GM19239 (cell line): ENCODE results near the gene GRAMD2B.
A peak's percentile ranks its signal among the peaks of the same experiment; 100 is the strongest.
"Not testable (repeated sequence)": the region's sequence is repeated elsewhere in the genome, so short reads cannot be mapped to it uniquely, and the experiment has no call there.

Source experiments
- DNase-seq: peaks from one replicate; pipeline ENCODE4 v3.0.0; 2011; ENCODE audit warnings: low spot score; ENCODE audit not compliant: insufficient read length
- FAIRE-seq: peaks from 2 replicates; lab custom pipeline; 2011; peaks lifted over from hg19 to GRCh38; lab: Jason Lieb, UNC

GRAMD2B gene

DNA sequence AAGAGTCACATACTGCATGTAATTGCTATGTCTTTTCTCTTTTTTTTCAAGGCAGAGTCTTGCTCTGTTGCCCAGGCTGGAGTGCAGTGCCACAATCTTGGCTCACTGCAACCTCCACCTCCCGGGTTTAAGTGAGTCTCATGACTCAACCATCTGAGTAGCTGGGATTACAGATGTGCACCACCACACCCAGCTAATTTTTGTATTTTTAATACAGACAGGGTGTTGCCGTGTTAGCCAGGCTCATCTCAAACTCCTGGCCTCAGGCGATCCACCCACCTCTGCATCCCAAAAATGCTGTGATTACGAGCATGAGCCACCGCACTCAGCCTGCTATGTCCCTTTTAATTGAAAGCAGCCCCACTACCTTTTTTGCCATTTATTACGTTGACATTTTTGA lies 47.3 kb downstream of the GRAMD2B start:
- not testable (repeated sequence) for FAIRE-seq, DNase-seq

DNA sequence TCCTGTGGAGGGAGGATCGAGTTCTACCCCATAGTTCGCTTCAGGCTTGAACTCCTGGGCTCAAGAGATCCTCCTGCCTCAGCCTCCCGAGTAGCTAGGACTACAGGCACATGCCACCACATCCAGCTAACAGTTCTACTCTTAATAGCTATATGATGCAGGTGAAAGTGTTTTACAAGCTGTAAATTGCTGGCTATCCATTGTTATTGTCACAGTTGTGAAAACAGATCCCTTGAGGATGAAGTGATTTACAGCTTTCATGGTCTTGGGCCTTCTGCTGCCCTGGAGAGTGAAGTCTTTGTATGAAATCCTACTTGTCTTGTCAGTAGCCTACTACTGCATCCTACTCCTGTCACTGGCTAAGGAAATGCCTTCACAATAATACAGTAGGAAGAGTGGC lies 48.0 kb downstream of the GRAMD2B start:
- no peak for FAIRE-seq
- DNase-seq = no peak

DNA sequence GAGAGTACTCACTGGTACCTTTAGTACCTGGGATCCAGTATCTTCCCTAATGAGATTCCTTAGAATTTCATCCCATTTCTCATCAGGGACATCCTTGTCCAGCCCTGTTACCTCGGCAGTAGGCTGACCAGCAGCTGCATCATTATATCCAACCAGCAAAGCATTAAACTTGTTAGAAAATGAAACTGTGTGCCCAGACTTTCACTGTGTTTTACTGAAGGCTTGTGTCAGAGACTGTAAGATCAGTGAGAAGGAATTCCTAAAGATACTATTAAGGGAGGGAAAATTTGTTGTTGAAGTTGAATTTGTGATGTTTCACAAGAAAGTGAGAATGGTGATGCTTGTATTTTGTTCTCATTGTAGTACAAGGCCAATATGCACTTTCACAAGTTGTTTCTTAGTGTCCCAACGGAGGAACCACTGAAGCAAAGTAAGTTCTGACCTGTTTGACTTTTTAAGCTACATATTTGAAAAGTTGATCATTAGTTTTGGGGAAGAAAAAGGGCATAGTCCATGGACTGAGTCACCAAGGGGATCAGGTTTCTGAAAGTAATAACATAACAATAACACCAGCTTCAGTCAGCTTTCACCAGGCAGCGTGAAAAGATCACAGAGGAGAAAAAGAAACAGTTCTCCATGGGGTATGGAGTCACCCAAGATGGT lies 48.8 kb downstream of the GRAMD2B start:
- FAIRE-seq (no peak), DNase-seq (no peak)

DNA sequence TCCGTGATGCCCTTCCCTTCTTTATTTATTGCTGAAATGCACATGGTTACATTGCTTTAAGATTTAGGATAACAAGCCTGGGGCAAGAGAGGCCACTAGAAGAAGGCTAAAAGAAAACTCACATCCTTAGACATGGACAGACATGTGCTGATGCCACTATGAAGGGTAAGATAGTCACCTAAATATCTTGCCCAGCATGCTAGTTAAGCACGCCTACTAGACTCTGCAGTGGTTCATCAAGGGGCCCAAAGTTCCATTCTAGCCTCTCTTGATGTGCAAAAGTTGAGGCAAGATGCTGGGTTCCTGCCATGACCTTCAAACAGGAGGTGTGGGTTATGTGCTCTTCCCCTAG lies 49.3 kb downstream of the GRAMD2B start:
- no peak for DNase-seq
- no peak for FAIRE-seq

DNA sequence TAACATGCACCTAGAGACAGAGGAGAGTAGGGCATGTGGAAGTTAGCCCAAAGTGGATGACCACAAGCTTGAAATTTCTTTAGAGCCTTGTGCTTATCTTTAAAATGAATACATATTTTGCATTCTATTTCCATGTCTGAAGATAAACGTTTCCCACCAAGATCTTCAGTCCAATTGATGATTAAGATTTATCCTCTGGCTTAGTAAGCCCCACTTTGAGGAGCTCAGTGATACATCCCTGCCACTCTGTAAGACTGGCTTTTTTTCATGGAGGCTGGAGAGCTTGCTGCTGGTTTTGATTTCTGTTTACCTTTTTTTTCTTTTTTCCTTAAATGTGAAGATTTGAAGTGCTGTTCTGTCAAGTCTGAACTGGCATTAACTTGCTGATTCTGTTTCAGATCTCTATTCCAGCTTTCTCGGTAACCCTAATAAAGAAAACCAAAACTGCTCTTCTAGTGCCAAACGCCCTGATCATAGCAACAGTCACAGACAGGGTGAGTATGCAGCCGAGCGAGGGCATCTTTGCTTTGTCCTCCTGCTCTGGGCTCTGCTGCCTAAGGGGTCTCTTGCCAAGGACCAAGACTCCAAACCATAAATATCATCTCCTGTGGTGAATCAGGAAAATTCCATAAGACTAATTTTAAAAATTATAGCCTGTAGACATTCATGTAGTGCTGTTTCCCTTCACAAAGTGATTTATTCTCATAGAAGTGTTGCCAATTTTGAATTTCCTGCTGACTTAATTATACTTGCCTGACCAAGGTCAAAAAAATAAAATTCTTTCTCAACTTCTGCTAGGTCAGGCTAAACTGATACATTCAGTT lies 54.3 kb downstream of the GRAMD2B start:
- FAIRE-seq (no peak), DNase-seq (no peak)

DNA sequence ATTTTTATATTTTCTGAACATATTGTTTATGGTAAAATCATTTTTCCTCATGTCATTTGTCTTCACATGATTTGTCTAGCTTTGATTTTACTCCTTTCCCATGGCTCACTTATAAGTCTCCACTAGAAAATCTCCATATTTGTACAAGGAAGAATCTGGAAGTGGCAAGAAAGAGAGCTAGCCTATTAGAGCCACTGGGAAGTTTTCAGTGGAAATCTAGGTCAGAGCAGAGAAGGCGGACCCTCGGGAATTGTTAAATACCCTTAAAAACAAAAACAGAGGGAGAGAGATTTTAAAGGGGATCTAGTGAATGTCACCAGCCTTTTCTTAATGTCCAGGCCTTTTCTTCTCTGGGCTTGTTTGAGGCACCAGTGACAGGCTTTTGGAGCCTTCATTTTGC lies 56.6 kb downstream of the GRAMD2B start:
- FAIRE-seq (no peak), DNase-seq (no peak)

DNA sequence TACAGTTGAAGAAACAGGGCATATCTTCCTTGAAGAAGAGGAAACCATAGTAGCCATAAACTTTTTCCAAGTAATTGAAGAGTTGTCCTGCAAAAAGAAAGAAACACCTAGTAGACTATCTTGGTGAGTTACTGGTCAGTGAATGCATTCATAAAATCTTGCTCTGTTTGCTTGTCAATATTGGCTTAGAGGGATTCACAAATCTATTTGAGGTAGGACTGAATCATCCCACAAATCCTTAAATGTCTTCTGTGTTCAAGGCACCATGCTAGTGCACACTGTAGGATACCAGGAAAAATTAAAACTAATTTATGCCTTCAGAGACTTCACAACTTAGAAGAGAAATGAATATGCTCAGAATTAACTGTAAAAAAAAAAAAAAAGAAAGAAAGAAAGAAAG lies 57.6 kb downstream of the GRAMD2B start:
- DNase-seq (no peak), FAIRE-seq (no peak)

DNA sequence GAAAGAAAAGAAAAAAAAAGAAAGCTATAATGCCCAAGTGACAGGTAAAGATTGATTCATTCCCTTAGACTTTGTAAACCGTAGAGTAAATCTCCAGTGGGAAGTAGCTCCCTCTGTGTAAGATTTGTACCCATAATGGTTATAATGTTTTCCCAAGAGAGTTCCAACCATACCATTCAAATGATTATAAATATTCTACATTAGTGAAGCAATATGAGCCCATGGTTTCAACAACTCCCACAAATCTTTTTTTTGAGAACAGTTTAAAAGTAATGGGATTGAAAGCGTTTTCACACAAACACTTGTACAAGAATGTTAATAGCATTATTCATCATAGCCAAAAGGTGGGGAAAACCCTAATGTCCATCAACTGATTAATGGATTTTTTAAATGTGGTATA lies 58.0 kb downstream of the GRAMD2B start:
- DNase-seq (no peak), FAIRE-seq (no peak)

DNA sequence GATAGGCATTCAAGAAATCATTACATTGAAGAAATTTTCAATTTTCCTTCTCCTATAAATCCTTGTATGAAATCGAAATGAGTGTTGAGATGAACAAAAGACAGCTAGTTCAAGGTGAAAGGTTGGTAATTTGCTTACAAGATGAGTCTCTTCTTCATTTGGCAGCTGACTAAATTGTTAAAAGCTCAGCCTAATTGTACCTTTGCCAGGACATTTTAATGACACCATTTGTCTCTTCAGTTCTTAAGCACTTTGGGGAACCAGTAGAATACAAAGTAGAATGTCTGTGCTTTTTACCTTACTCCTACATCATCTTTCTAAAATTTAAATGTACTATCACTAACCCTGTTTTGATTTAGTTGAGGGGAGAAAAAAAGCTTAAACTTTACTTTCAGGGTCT lies 59.4 kb downstream of the GRAMD2B start:
- FAIRE-seq (no peak), DNase-seq (no peak)

DNA sequence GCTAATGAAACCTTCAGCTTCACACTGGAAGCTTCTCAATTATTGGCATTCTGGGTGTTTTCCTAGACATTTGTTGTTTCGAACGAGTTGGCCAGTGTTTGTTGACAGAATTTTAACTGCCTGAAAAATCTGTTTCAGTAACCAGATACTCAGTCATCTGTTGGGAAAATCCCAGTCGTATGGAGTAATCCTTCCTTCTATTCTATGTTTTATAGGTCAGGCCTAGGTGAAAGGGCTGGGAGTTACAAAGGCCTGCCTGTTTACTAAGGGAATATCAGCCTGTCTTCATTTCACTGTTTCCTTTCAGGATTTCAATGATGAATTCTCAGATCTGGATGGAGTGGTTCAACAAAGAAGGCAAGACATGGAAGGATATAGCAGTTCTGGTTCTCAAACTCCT lies 59.9 kb downstream of the GRAMD2B start:
- no peak for DNase-seq
- no peak for FAIRE-seq

DNA sequence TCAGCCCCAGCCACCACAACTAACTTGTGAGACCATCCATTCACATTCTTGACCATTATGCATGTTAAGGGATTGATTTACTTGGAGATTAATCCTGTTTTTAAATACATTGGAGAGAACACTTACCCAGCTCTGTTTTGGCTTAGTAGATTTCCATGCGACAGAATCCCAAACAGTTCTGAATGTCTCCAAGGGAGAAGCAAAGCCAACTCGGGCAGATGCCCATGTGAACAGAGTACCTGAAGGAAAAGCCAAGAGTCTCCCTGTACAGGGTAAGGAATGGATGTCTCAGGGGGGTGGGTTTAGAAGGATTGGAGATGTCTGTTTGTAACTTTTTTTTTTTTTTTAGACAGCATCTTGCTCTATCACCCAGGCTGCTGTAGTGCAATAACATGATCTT lies 61.0 kb downstream of the GRAMD2B start:
- DNase-seq (no peak), FAIRE-seq (no peak)

DNA sequence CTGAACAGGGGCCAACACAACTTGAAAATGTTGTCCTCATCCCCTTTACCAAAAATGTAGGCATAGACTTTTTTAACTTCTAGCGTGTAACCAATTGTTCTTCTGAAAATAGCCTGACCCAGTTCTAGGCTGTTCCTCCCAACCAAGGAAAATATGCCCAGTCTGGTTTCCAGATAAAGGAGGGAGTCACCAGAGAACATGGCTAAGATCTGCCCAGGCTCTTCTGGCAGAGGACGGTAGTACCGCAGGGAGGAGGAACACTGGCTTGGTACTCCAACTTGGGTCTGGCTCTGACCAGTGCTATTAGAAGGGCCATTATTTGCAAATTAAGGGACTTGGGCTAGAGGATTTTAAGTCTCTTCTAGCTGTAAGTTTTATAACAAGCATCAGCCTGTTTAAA lies 63.1 kb downstream of the GRAMD2B start:
- no peak for DNase-seq
- FAIRE-seq = no peak

DNA sequence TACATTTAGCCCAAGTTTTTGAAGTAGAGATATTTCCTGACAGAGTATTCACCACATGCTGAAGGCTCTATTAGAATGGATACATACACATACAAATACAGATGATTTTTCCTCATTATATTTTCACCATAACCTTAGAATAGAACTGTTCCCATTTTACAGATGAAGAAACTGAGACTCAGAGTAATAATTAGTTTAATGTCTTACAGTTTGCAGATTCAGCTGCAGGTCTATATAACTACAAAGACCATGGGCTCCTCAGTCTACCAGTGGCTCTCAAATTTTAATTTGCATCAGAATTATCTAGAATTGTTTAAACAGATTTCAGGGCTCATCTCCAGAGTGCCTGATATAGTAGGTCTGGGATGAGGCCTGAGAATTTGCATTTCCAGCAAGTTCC lies 64.4 kb downstream of the GRAMD2B start:
- no peak for DNase-seq
- FAIRE-seq = no peak

DNA sequence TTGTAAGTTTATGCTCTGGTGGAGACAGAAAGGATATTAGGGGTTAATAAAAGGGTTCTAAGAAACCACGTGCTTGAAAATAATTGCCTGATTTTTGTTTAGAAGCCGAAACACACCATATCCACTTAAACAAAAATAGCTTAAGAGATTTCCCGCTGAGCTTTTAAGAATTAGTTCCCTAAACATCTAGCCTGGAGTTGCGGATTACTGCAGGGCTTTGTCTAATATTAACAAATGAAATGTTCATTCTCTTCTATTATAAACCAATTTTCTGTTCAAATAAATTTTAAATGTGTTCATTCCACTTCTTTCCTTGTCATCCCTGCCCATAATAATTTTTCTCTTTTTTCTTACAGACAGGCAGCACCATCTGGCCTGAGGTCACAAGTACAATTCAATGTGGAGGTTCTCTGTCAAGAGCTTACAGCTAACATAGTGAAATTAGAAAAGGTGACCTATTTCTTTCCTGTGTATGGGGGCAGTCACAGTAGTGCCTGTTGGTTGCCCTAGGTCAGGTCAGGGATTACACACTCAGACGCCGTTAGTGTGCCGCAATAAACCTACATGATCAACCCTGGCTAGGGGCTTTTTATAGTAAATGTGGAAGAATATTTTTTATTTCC lies 65.3 kb downstream of the GRAMD2B start:
- FAIRE-seq = no peak
- DNase-seq = no peak

DNA sequence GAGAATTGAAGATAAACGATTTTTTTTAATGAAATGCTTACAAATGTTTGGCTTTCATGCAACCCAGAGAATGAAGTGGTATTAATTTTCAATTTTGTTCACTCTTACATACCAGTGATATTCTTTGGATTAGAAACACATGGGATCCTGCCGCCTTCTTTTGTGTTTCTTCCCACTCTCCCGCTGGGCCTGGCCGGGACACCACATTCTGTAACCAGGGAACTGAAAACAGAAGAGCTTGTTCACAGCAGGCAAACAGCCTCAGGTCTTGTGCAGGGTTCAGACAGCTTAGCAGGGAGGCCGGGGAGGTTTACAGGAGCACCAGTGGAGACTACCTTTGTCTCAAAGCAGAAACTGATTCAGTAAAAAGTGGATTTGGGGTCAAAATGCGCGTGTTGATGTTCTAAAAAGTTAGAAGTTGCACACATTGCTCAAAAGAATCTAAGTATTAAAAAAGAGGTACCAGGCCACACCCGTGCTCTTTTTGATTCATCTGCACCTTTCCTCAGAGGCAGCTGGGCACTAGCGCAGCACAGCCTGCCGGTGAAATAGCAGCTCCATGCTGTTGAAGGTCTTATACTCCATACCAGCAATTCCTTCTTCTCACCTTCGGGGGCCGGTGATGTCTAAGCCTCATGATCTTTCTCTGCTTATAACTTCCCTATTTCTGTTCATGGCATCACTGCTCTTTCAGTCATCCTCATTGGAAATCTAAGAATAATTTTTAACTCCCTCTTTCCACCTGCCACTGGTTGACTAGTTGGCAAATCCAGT lies 67.1 kb downstream of the GRAMD2B start:
- DNase-seq (no peak), FAIRE-seq (no peak)

DNA sequence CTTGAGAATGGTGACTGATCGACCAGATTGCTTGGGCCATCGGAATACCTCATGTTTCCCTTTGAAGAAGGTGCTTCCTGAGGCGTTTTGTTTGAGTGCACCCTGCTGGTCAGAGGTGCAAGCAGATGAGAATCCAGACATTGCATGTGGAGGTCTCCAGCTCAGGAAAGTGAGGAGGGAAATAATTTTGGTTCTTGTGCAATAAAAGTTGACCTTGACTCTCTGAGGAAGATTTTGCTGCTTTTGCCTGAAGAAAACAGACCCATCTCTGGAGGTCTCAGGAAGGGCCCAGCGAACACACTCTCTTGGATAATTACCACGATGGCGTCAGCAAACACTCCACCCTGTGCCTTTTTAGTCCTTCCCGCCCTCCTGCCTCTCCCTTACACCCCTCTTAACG lies 69.7 kb downstream of the GRAMD2B start:
- FAIRE-seq = no peak
- DNase-seq = no peak

DNA sequence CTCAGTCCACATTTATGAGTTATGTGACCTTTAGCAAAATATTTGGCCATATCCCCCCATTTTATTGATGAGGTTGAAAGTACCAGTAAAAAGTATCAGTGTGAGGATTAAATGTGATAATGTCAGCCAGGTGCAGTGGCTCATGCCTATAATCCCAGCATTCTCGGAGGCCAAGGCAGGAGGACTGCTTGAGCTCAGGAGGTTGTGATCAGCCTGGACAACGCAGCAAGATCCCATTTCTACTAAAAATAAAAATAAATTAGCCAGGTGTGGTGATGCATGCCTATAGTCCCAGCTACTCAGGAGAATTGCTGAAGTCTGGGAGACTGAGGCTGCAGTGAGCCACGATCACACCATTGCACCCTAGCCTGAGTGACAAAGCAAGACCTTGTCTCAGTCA lies 71.2 kb downstream of the GRAMD2B start:
- FAIRE-seq (no peak), DNase-seq (no peak)

DNA sequence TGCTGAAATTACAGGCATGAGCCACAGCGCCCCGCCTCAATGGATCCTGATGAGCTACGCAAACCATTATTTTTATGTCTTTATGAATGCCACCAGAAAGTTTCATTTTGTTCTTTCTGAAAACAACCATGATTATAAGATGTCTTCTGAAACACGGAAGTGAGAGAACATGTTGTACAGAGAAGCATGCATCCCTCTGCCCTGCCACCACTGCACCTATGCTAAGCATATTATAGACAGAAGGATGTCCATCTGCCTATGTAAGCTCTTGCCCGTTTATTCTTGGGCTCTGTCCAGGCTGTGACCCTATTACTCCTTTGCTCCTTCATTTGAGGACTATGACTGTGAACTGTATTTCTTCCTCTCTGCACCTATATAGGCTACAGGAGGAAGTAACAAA lies 74.3 kb downstream of the GRAMD2B start:
- no peak for FAIRE-seq
- DNase-seq = no peak

DNA sequence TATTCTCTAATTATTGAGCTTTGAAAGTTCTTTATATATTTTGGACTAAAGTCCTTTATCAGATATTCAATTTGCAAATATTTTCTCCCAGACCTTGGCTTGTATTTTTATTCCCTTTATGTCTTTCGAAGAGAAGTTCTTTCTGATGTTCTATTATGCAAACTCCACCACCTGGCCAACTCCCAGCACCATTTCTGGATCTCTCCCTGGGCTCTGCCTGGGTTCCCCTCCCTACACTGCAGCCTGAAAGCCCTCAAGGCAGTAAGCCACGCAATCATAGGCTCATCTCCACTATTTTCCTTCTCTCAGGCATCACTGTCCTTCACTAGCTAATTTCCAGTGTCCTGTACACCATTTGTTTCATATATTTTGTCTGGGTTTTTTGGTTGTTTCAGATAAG lies 76.1 kb downstream of the GRAMD2B start:
- no peak for DNase-seq
- FAIRE-seq = no peak

DNA sequence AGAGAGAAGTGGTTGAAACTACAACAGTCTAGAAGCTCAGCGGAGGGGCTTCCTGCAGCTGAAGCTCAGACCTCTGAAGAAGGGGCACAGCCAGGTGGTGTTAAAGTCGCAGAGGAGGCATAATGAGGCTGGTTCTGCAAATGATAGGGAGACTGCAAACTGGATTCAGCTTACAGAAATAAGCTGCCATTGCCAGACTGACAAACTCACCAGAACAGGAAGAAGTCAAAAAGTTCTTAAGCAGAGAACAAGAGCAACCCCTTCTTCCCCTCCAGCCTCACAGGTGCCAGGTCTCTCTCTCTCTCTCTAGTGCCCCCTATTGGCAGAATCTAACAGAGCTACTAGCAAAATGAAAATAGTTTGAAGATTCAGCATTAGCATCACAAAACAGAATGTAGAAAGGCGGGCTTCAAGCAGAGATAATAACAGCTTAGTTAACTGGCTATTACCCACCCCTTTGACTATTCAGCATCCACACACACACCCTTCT lies 76.7 kb downstream of the GRAMD2B start:
- DNase-seq = peak; percentile 31
- peak; percentile 63 for FAIRE-seq

DNA sequence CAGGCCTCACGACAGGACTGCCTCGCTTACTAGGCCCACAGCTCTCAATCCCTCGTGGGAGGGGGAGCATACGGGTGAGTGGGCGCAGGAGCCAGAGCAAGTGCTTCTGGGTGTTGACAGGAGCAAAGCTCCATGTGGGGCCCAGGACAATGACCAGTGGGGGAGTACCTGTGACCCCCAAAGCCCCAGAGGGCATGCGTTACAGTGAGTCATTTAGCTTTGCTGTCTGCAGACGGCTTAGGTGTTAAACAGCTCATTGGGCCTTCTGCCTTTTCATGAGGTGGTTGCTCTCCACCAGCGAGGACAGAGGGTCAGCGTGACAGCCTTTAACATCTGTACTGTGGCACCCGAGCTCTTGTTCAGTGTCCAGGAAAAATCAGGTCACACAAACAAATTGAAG lies 78.2 kb downstream of the GRAMD2B start:
- DNase-seq = no peak
- FAIRE-seq = no peak
